Measurements from ENCODE around the gene ST8SIA2.

ST8SIA2 gene

GRCh38 chr15:92495446-92495845 lies 101.8 kb downstream of the ST8SIA2 start:
- no peak for DNase-seq

GRCh38 chr15:92499731-92500530 lies 106.2 kb downstream of the ST8SIA2 start:
- DNase-seq, result no peak

- DNase-seq, result no peak
Observed at GRCh38 chr15:92502336-92502735, 108.7 kb downstream of the ST8SIA2 start.

GRCh38 chr15:92502930-92503857 lies 109.5 kb downstream of the ST8SIA2 start:
- no peak for DNase-seq

GRCh38 chr15:92503889-92504288 lies 110.2 kb downstream of the ST8SIA2 start:
- no peak for DNase-seq

GRCh38 chr15:92505611-92506010 lies 111.9 kb downstream of the ST8SIA2 start:
- DNase-seq, result no peak

GRCh38 chr15:92506506-92506905 lies 112.8 kb downstream of the ST8SIA2 start:
- DNase-seq, result no peak

- DNase-seq, result no peak
Observed at GRCh38 chr15:92510163-92510882, 116.6 kb downstream of the ST8SIA2 start.

Data from NCI-H2081 (cell line).